HG03460 (cell line): Measurements from ENCODE around the gene CTNS.
"Not testable (repeated sequence)": the region's sequence is repeated elsewhere in the genome, so short reads cannot be mapped to it uniquely, and the experiment has no call there.

Source experiments
- ATAC-seq: cut with Tn5 transposase; IDR thresholded peaks from one replicate; pipeline ENCODE4 v1.9.1; 2021; ENCODE audit not compliant: unreplicated experiment

Gene CTNS

GRCh38 chr17:3681565-3681964, 45.0 kb downstream of the CTNS start:
- ATAC-seq: no peak

GRCh38 chr17:3682033-3682432, 45.5 kb downstream of the CTNS start:
- ATAC-seq: no peak

- ATAC-seq: no peak
Observed at GRCh38 chr17:3683054-3683511, 46.5 kb downstream of the CTNS start.

- ATAC-seq: no peak
Observed at GRCh38 chr17:3685174-3685573, 48.6 kb downstream of the CTNS start.

- no peak for ATAC-seq
Observed at GRCh38 chr17:3688027-3688553, 51.5 kb downstream of the CTNS start.

GRCh38 chr17:3688852-3689261, 52.3 kb downstream of the CTNS start:
- ATAC-seq: no peak

- ATAC-seq: no peak
Observed at GRCh38 chr17:3689262-3690093, 52.9 kb downstream of the CTNS start.

GRCh38 chr17:3690094-3690715, 53.6 kb downstream of the CTNS start:
- no peak for ATAC-seq

- ATAC-seq: no peak
Observed at GRCh38 chr17:3691617-3692067, 55.1 kb downstream of the CTNS start.

GRCh38 chr17:3692346-3692745, 55.8 kb downstream of the CTNS start:
- ATAC-seq: no peak

GRCh38 chr17:3693141-3693540, 56.6 kb downstream of the CTNS start:
- ATAC-seq: no peak

- no peak for ATAC-seq
Observed at GRCh38 chr17:3693829-3694231, 57.3 kb downstream of the CTNS start.

GRCh38 chr17:3695129-3695722, 58.7 kb downstream of the CTNS start:
- no peak for ATAC-seq

- no peak for ATAC-seq
Observed at GRCh38 chr17:3695723-3696411, 59.3 kb downstream of the CTNS start, which contains the start of gene P2RX5. P2RX5 (minus strand) TSS chr17:3696155; CDS start chr17:3696005, 150 bp downstream.

GRCh38 chr17:3697103-3697476, 60.5 kb downstream of the CTNS start:
- no peak for ATAC-seq

GRCh38 chr17:3698139-3698538, 61.6 kb downstream of the CTNS start:
- no peak for ATAC-seq

- no peak for ATAC-seq
Observed at GRCh38 chr17:3699951-3700350, 63.4 kb downstream of the CTNS start.

GRCh38 chr17:3702041-3702539, 65.5 kb downstream of the CTNS start:
- not testable (repeated sequence) for ATAC-seq

GRCh38 chr17:3704931-3705717, 68.6 kb downstream of the CTNS start:
- no peak for ATAC-seq

GRCh38 chr17:3705718-3705984, 69.1 kb downstream of the CTNS start:
- not testable (repeated sequence) for ATAC-seq
